ENCODE data around the gene PPIL3. TPM values are rescaled to one million over a fixed set of nuclear protein-coding genes. Genes with fewer than 3 reads are reported as not detected.

The PPIL3 gene
- total RNA-seq, 1 donor: 43.1 TPM

DNA sequence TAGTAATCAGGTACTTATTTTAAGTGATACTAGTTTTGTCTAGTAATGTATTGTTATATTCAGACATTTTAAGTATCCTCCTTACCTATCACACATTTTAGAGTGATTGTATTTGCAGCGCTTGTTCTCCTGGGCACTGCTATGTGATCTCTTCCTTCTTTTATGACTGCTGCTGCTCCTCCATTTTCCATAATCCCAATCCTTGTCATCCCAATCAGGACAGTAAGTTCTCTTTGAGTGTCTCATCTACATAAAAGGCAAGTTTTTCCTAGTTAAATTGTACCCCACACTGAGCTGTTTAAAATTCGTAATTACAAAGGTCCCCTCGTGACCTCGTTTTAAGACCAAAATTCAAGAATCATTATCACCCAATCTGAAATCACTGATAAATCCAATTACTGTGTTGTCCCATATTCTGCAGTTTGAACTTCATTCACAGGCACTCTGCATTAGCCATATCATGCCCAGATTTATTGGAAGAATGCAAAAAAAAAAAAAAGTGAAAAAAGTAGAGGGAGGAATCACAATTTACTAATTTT is 27.2 kb downstream of the PPIL3 start:
- DNase-seq (ENCODE audit: low read depth in 2 of 3, low spot score in 2 of 3): no peak

- DNase-seq (ENCODE audit: low read depth in 2 of 3, low spot score in 2 of 3): no peak
These were observed 28.6 kb downstream of the PPIL3 start for GRCh38 chr2:200860092-200860795.

GRCh38 chr2:200856806-200857205 is 32.1 kb downstream of the PPIL3 start:
- no peak for DNase-seq (ENCODE audit: low read depth in 2 of 3, low spot score in 2 of 3)

- no peak for DNase-seq (ENCODE audit: low read depth in 2 of 3, low spot score in 2 of 3)
These were observed 36.3 kb downstream of the PPIL3 start for GRCh38 chr2:200852605-200853004.

- no peak for DNase-seq (ENCODE audit: low read depth in 2 of 3, low spot score in 2 of 3)
These were observed 37.3 kb downstream of the PPIL3 start for GRCh38 chr2:200851398-200852248.

GRCh38 chr2:200850512-200851256 is 38.2 kb downstream of the PPIL3 start:
- no peak for DNase-seq (ENCODE audit: low read depth in 2 of 3, low spot score in 2 of 3)

DNA sequence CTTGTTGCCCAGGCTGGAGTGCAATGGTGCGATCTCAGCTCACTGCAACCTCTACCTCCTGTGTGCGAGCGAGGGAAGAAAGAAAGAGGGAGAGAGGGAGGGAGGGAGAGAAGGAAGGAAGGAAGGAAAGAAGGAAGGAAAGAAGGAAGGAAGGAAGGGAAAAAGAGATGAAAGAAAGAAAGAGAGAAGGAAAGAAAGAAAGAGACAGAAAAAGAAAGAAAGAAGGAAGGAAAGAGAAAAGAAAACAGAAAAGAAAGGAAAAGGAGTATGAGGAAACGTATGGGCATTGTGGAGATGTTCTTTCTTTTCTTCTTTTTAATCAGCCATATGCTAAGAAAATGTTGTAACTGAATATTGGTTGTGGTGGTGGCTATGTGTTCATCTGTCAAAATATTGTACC is 40.9 kb downstream of the PPIL3 start:
- no peak for DNase-seq (ENCODE audit: low read depth in 2 of 3, low spot score in 2 of 3)

DNA sequence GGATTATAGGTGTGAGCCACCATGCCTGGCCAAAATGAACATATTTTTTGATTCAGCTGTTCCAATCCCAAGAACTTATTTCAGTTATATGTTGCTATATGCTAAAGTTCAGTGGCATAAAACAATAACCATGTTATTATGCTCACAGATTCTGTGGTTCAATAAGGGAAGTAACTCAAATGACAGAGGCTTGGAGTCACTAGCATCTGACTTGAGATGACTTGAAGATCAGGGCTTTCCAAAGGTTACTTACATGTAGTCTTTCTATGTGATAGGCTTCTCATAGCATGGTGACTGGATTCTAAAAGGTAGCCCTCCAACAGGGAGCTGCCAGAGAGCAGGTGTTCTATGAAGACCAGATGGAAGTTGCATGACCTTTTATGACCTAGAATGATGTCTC is 41.6 kb downstream of the PPIL3 start:
- no peak for DNase-seq (ENCODE audit: low read depth in 2 of 3, low spot score in 2 of 3)

- DNase-seq (ENCODE audit: low read depth in 2 of 3, low spot score in 2 of 3): no peak
These were observed 43.1 kb downstream of the PPIL3 start for GRCh38 chr2:200845669-200846325.

DNA sequence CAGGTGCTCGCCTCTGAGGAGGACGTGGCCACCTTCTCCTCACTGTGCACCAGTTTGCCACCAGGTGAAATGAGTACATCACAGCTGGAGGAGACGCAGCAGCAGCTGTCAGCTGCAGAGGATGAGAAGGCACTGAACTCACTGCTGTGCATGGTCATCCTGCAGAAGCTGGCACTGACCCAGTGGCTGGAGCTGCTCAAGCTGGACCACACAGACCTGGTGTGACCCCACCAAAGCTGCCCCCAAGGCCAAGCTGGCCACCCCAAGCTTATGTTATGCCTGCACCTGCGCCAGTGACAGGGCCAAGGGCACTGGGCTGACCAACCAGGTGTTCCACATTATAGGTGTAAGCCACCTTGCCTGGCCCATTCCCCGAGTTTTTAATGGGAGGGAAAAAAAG is 43.7 kb downstream of the PPIL3 start:
- DNase-seq (ENCODE audit: low read depth in 2 of 3, low spot score in 2 of 3): no peak

DNA sequence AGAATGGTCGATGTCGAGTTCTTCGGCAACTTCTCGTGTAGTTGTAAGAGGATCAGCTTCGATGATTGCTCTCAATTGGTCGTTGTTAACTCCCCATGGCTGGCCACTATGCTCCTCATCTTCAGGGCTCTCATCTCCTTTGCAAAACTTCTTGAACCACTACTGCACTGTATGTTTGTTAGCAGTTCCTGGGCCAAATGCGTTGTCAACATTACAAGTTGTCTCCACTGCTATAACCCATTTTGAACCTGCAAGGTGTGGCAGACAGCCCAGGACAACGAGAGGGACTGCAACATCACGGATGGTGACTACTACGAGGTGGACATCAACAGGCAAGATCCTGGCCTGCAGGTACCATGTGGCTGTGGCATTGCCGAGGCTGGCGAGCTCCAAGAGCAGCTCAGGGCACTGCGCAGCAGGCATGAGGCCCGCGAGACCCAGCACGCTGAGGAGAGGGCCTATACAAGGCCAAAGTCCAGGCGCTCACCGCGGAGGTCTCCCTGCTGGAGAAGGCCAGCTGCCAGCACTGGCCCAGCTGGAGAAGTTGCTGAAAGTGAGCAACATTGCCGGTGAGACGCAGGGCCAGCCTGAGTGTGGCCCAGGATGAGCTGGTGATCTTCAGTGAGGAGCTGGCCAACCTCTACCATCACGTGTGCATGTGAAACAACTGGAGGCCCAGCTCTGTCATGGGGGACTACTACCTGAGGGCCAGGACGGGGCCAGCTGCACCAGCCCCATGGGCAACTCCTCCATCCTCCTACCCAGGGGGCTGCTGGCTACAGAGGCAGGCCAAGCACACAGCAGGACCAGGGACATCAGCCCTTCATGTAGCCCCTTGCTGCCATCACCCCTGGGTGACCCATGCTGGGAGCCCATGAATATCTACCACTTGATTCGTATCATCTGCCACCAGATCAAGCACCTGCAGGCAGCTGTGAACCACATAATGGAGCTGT is 44.6 kb downstream of the PPIL3 start:
- no peak for DNase-seq (ENCODE audit: low read depth in 2 of 3, low spot score in 2 of 3)

- no peak for DNase-seq (ENCODE audit: low read depth in 2 of 3, low spot score in 2 of 3)
These were observed 49.4 kb downstream of the PPIL3 start for GRCh38 chr2:200839513-200839912.

DNA sequence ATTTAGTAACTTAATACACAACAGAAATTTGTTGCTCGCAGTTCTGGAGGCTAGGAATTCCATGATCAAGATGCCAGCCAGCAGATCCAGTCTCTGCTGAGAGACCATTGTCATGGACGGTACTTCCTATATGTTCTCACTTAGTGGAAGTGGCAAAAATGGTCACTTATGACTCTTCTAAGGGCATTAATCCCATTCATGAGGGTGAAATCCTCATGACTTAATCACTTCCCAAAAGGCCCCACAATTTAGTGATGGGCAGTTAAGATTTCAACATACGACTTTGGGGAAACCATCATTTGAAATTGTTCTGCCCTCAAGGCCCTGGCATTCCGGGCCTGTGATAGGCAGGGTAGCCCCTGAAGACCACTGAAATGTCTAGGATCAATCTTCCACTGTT is 54.2 kb downstream of the PPIL3 start:
- no peak for DNase-seq (ENCODE audit: low read depth in 2 of 3, low spot score in 2 of 3)

DNA sequence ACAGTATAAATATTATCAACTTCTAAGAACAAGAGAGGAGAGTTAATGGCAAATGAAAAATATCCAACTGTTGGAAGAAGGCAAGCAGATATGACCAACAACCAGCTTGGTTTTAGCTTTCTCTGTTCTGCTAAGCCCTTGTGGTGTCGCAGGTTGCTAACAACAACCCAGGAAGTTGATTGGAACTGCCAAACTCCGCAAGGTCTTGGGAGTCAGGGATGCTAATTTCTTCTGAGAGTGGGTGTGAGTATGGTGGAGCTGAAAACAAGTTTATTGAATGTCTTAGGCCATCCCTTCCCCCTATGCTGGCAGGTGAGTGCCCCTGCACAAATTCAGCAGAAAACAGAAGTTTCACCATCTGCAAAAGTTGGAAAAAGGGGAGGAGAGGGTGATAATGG is 59.6 kb downstream of the PPIL3 start:
- no peak for DNase-seq (ENCODE audit: low read depth in 2 of 3, low spot score in 2 of 3)

DNA sequence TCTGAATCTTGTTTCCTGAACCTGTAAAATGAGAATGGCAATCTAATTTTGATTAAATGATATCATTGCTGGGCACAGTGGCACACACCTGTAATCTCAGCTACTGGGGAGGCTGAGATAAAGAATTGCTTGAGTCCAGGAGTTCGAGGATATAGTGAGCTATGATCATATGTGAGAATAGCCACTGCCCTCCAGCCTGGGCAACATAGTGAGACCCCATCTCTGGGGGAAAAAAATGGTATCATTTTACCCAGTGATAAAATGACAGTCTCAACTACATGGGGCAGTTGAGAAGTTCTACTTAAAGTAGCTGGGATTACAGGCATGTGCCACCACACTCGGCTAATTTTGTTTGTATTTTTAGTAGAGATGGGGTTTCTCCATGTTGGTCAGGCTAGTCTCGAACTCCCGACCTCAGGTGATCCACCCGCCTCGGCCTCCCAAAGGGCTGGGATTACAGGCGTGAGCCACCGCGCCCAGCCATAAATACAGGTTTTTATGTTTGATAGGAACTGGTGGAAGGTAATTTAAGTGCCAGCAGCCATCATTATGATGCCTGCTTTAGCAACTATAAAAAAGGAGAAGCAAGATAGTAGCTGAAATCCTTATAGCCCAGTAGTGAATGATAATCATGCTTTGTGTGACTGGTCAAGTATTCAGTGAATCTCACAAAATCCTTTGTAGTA is 60.2 kb downstream of the PPIL3 start:
- no peak for DNase-seq (ENCODE audit: low read depth in 2 of 3, low spot score in 2 of 3)

DNA sequence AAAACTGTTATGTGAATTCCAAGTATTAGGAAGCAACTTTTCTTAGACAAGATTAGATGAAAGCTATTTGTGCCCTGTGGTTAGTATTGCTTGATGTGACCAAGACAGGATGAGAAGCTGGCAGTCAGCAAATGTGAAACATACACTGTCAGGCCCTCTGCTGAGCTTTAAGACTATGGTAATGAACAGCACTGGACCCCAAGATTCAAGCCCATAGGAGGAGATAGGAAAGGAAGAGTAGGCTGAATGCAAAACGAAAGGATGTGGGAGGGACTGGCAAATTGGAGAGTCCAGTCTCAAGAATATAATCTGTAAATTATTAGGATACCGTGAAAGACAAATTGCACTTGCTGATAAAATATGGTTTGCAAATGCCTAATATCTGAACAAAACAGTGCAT is 60.8 kb downstream of the PPIL3 start:
- no peak for DNase-seq (ENCODE audit: low read depth in 2 of 3, low spot score in 2 of 3)

GRCh38 chr2:200821686-200822245 is 67.1 kb downstream of the PPIL3 start:
- DNase-seq (ENCODE audit: low read depth in 2 of 3, low spot score in 2 of 3): no peak
